Measurements from ENCODE around the gene TPK1. TPM values are rescaled to one million over a fixed set of nuclear protein-coding genes. Genes with fewer than 3 reads are reported as not detected.

The TPK1 gene
- total RNA-seq, 1 donor from 2014 or later, result 14.5 TPM

DNA sequence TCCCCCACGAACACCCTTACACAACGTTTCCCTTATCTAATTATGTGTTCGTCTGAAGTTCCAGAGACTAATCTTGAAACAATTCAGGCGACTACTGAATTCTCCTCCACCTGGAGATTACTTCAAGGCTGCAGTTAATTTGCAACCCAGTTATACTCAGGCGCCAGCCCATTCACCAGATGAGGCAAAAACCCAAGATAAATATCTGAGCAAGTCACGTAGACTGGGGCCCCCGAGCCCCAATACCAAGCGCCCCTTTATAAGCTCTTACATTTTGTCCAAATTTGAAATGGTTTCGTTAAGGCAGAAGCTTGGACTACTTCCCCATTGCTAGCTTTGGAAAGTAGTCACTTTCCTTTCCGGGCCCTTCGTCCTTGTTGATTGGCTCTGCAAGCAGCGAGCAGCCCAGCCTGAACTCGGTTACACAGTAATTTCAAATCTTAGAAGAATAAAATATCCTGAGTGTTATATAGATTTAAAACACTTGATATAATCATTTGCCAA is 1.2 kb downstream of the TPK1 start:
- no peak overlapping the region for H3K27ac ChIP-seq
- TF ChIP-seq EZH2phosphoT487 (IDR thresholded peaks at IDR 0.05) (no peak), EZH2 (IDR thresholded peaks at IDR 0.05) (no peak)
- TF ChIP-seq, protein P1, sequence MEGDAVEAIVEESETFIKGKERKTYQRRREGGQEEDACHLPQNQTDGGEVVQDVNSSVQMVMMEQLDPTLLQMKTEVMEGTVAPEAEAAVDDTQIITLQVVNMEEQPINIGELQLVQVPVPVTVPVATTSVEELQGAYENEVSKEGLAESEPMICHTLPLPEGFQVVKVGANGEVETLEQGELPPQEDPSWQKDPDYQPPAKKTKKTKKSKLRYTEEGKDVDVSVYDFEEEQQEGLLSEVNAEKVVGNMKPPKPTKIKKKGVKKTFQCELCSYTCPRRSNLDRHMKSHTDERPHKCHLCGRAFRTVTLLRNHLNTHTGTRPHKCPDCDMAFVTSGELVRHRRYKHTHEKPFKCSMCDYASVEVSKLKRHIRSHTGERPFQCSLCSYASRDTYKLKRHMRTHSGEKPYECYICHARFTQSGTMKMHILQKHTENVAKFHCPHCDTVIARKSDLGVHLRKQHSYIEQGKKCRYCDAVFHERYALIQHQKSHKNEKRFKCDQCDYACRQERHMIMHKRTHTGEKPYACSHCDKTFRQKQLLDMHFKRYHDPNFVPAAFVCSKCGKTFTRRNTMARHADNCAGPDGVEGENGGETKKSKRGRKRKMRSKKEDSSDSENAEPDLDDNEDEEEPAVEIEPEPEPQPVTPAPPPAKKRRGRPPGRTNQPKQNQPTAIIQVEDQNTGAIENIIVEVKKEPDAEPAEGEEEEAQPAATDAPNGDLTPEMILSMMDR (IDR thresholded peaks at IDR 0.05), result no peak

DNA sequence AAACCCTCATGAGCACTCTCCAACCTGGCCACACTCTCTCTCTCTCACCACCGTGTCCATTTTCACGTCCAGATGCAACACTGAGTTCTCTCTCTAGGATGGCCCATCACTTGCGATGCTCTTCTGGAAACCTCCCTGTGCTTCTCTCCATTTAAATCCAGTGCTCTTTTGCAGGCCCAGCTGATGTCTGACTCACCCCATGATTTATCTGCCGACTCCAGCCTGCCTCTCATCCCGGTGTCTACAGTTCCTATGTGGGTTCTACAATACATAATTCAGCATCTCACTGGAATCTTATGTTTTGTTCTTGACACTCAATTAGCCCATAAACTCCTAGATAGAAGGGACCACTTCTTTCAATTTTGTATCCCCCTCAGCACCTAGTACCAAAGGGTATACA is 5.0 kb downstream of the TPK1 start:
- H2AFZ ChIP-seq (replicated peaks), result no peak overlapping the region
- peaks cover 10% of the 10 kb centered on the region for H3K27me3 ChIP-seq
- Mint-ChIP-seq H3K36me3 (no peaks in the 10 kb centered on the region), H3K4me1 (peaks cover 14% of the 10 kb centered on the region), H3K27ac (no peak overlapping the region), H3K27me3 (ENCODE audit: insufficient read depth, low read depth) (peaks cover 4% of the 10 kb centered on the region), H3K4me3 (no peak overlapping the region), H3K9me3 (peaks cover 2% of the 10 kb centered on the region)
- H3K9ac ChIP-seq, result no peak overlapping the region
- H3K4me2 ChIP-seq, result no peak overlapping the region
- H3K4me3 ChIP-seq, result no peak overlapping the region
- H3K36me3 ChIP-seq, result no peaks in the 10 kb centered on the region
- TF ChIP-seq EZH2phosphoT487 (IDR thresholded peaks at IDR 0.05) (no peak), EZH2 (IDR thresholded peaks at IDR 0.05) (no peak)
- TF ChIP-seq, protein P1 (IDR thresholded peaks at IDR 0.05), result no peak
- no peak for DNase-seq (ENCODE audit: low spot score)
- no peak overlapping the region for H3K27ac ChIP-seq
- H3F3A ChIP-seq (ENCODE audit: low read depth), result peaks cover 7% of the 10 kb centered on the region
- H3K4me1 ChIP-seq, result peaks cover 21% of the 10 kb centered on the region
- no peaks in the 10 kb centered on the region for H4K20me1 ChIP-seq (ENCODE audit: low read depth)
- no peaks in the 10 kb centered on the region for H3K79me2 ChIP-seq (ENCODE audit: low read depth)
- no peaks in the 10 kb centered on the region for H3K9me3 ChIP-seq (ENCODE audit: low read depth)

More for the DNA sequence above, 1.2 kb downstream of the TPK1 start:
- peak overlapping the region; percentile 86 for H3K4me3 ChIP-seq
- peak overlapping the region; percentile 97 for H2AFZ ChIP-seq (replicated peaks)
- peak overlapping the region; percentile 93 for H3K4me2 ChIP-seq
- no peaks in the 10 kb centered on the region for H3K79me2 ChIP-seq (ENCODE audit: low read depth)
- Mint-ChIP-seq H3K36me3 (no peaks in the 10 kb centered on the region), H3K4me3 (peak overlapping the region; percentile 95), H3K9me3 (peaks cover 6% of the 10 kb centered on the region), H3K4me1 (peaks cover 3% of the 10 kb centered on the region), H3K27me3 (ENCODE audit: insufficient read depth, low read depth) (peaks cover 4% of the 10 kb centered on the region), H3K27ac (peak overlapping the region; percentile 96)
- H3K9ac ChIP-seq, result no peak overlapping the region
- H3K27me3 ChIP-seq, result peaks cover 10% of the 10 kb centered on the region
- H3K4me1 ChIP-seq, result peaks cover 5% of the 10 kb centered on the region
- peaks cover 15% of the 10 kb centered on the region for H3F3A ChIP-seq (ENCODE audit: low read depth)
- H3K36me3 ChIP-seq, result no peaks in the 10 kb centered on the region
- no peak for DNase-seq (ENCODE audit: low spot score)
- no peaks in the 10 kb centered on the region for H3K9me3 ChIP-seq (ENCODE audit: low read depth)
- H4K20me1 ChIP-seq (ENCODE audit: low read depth), result no peaks in the 10 kb centered on the region

DNA sequence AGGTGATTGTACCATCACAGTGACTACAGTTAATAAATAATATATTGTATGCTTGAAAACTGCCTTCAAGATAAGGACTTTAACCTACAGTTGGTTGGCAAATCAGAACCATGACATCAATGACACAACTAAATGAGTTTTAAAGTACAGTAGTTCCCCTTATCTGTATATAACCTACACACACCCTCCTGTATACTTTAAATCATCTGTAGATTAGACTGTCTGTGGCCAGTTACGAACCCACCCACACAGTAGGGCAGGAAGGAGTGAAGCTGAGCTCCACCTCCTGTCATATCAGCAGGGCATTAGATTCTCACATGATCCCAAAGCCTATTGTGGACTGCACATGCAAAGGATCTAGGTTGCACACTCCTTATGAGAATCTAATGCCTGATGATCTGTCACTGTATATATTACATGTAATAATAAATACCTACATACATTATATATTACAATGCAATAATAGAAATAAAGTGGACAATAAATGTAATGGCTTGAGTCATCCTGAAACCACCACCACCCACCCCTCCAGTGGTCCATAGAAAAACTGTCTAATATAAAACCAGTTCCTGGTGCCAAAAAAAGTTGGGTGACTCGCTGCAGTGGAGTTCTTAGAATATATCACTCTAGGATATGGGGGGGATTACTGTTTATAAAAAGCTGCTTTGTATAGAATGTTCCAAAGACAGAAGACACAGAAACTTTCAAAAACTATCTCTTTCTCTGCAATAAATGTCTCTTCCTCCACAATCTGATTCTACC is 5.6 kb downstream of the TPK1 start:
- Mint-ChIP-seq H3K4me3 (no peak overlapping the region), H3K27me3 (ENCODE audit: insufficient read depth, low read depth) (peaks cover 4% of the 10 kb centered on the region), H3K27ac (no peak overlapping the region), H3K9me3 (peaks cover 2% of the 10 kb centered on the region), H3K36me3 (no peaks in the 10 kb centered on the region), H3K4me1 (peaks cover 14% of the 10 kb centered on the region)
- Histone ChIP-seq H3K9me3 (ENCODE audit: low read depth) (no peaks in the 10 kb centered on the region), H3K79me2 (ENCODE audit: low read depth) (no peaks in the 10 kb centered on the region), H3K4me1 (peaks cover 21% of the 10 kb centered on the region), H3K4me2 (no peak overlapping the region), H3K9ac (no peak overlapping the region), H3F3A (ENCODE audit: low read depth) (peaks cover 4% of the 10 kb centered on the region), H3K27ac (no peak overlapping the region), H3K27me3 (peaks cover 10% of the 10 kb centered on the region), H3K4me3 (no peak overlapping the region), H4K20me1 (ENCODE audit: low read depth) (no peaks in the 10 kb centered on the region), H2AFZ (replicated peaks) (no peak overlapping the region), H3K36me3 (no peaks in the 10 kb centered on the region)
- DNase-seq (ENCODE audit: low spot score), result no peak
- TF ChIP-seq EZH2phosphoT487 (IDR thresholded peaks at IDR 0.05), result no peak
- TF ChIP-seq, protein P1 (IDR thresholded peaks at IDR 0.05), result no peak
- TF ChIP-seq EZH2 (IDR thresholded peaks at IDR 0.05), result no peak

All from neural progenitor cell (in vitro differentiated cells).